Lung microvascular endothelial cell (primary cell): ENCODE data around the gene DPP8. TPM values are rescaled to one million over a fixed set of nuclear protein-coding genes. Genes with fewer than 3 reads are reported as not detected.
"Not testable (repeated sequence)": the region's sequence is repeated elsewhere in the genome, so short reads cannot be mapped to it uniquely, and the experiment has no call there.

Experiments
- DNase-seq, 2 donors: peaks; one replicate each; pipeline versions ENCODE4 v3.0.0 to v3.0.0-alpha.2; 2010; ENCODE audit warnings: low read depth in 2 of 2
- total RNA-seq: library from RNA; depleted of rRNA; stranded (reverse); fragments of >200 nt; gene quantifications from 2 replicates; pipeline ENCODE4 v1.2.1, GENCODE V29; 2014

DPP8 gene
- total RNA-seq, 1 donor from 2014 or later = 54.6 TPM

GRCh38 chr15:65525622-65526021, 8.1 kb upstream of the DPP8 start:
- peak in 1 of 2 donors; percentile 91 for DNase-seq

GRCh38 chr15:65524226-65524625, 6.7 kb upstream of the DPP8 start:
- no peak for DNase-seq

- no peak for DNase-seq
These were observed 3.9 kb upstream of the DPP8 start for GRCh38 chr15:65521350-65521749.

GRCh38 chr15:65518633-65519285, 1.3 kb upstream of the DPP8 start:
- DNase-seq = no peak

- DNase-seq = no peak
These were observed 348 bp upstream of the DPP8 start for GRCh38 chr15:65517866-65518207.

- peak; percentile 20 to 68 for DNase-seq
These were observed 4.6 kb downstream of the DPP8 start for GRCh38 chr15:65512807-65513416.

GRCh38 chr15:65512189-65512588, 5.3 kb downstream of the DPP8 start:
- peak in 1 of 2 donors; percentile 14 for DNase-seq

- no peak for DNase-seq
These were observed 8.2 kb downstream of the DPP8 start for GRCh38 chr15:65509321-65509720.

- DNase-seq = no peak
These were observed 23.4 kb downstream of the DPP8 start for GRCh38 chr15:65494076-65494475.

GRCh38 chr15:65484876-65485275, 32.6 kb downstream of the DPP8 start:
- no peak for DNase-seq

- DNase-seq = peak in 1 of 2 donors; percentile 4
These were observed 40.6 kb downstream of the DPP8 start for GRCh38 chr15:65476903-65477302.

GRCh38 chr15:65470866-65471265, 46.6 kb downstream of the DPP8 start:
- DNase-seq = no peak

- no peak for DNase-seq
These were observed 49.1 kb downstream of the DPP8 start for GRCh38 chr15:65468229-65468909.

- no peak for DNase-seq
These were observed 50.6 kb downstream of the DPP8 start for GRCh38 chr15:65466901-65467300.

- DNase-seq = not testable (repeated sequence)
These were observed 54.4 kb downstream of the DPP8 start for GRCh38 chr15:65463096-65463495.

GRCh38 chr15:65460741-65461347, 56.6 kb downstream of the DPP8 start:
- peak in 1 of 2 donors; percentile 12 for DNase-seq

- not testable (repeated sequence) for DNase-seq
These were observed 62.2 kb downstream of the DPP8 start for GRCh38 chr15:65455256-65455655.

- DNase-seq = no peak
These were observed 65.5 kb downstream of the DPP8 start for GRCh38 chr15:65451989-65452388.

- peak in 1 of 2 donors; percentile 18 for DNase-seq
These were observed 66.9 kb downstream of the DPP8 start for GRCh38 chr15:65450556-65450955.

- no peak for DNase-seq
These were observed 70.3 kb downstream of the DPP8 start for GRCh38 chr15:65447145-65447544.

GRCh38 chr15:65434201-65434600, 83.3 kb downstream of the DPP8 start:
- no peak for DNase-seq

- DNase-seq = no peak
These were observed 85.8 kb downstream of the DPP8 start for GRCh38 chr15:65431731-65432130.
